A673 (cell line): ENCODE data around the gene CTNS.

Experiments used
- EZH2 ChIP-seq: fragments of 200-600 bp; sonication (generic); IDR thresholded peaks from 2 replicates; pipeline ENCODE4 v1.6.1; 2017; ENCODE audit warnings: borderline replicate concordance, low read depth, mild to moderate bottlenecking, mixed read lengths, antibody characterized with exemption, low read length; ENCODE audit not compliant: poor library complexity, severe bottlenecking
- TF ChIP-seq, protein P1 (sequence below): fragments of 300-800, 200-600 bp; sonication (generic); conservative IDR thresholded peaks from 2 replicates; pipeline ENCODE4 v1.5.1; 2017; ENCODE audit warnings: low read depth, mild to moderate bottlenecking, antibody characterized with exemption, low read length, moderate library complexity, mixed read lengths

DNA sequence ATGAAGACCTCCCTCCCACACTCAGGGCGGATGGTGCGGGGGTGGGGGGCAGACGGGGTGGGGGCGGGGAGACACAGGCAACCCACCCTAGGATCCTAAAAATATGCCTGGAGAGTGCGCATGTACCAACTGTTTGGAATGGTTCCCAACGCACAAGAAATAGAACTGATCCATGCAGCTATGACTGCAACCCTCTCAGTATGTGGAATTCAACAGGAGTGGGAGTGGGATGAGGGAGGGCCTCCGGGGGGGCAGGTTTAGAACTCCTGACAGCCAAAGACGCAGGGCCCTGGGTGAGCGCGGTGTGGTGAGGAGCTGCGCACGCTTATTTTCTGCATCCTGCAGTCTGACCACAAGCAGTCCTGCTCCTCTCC, 60.5 kb downstream of the CTNS start:
- TF ChIP-seq, protein P1, sequence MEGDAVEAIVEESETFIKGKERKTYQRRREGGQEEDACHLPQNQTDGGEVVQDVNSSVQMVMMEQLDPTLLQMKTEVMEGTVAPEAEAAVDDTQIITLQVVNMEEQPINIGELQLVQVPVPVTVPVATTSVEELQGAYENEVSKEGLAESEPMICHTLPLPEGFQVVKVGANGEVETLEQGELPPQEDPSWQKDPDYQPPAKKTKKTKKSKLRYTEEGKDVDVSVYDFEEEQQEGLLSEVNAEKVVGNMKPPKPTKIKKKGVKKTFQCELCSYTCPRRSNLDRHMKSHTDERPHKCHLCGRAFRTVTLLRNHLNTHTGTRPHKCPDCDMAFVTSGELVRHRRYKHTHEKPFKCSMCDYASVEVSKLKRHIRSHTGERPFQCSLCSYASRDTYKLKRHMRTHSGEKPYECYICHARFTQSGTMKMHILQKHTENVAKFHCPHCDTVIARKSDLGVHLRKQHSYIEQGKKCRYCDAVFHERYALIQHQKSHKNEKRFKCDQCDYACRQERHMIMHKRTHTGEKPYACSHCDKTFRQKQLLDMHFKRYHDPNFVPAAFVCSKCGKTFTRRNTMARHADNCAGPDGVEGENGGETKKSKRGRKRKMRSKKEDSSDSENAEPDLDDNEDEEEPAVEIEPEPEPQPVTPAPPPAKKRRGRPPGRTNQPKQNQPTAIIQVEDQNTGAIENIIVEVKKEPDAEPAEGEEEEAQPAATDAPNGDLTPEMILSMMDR, result no peak
- TF ChIP-seq EZH2, result no peak
